ENCODE data around the gene GNAI3. TPM values are rescaled to one million over a fixed set of nuclear protein-coding genes. Genes with fewer than 3 reads are reported as not detected.

The GNAI3 gene
- total and polyA plus RNA-seq, 2 of the 8 experiments (the other 6 are each of a cell fraction or from before 2014, with no cell fraction given), result 4.0 to 9.8 TPM

GRCh38 chr1:109611308-109611990 is 63.0 kb downstream of the GNAI3 start (continued):
- TF ChIP-seq CHD7 (IDR thresholded peaks at IDR 0.05; ENCODE audit: insufficient replicate concordance, low read length) (no peak), SRF (IDR thresholded peaks at IDR 0.05; ENCODE audit: low read depth, low read length) (no peak), EZH2 (IDR thresholded peaks at IDR 0.05; ENCODE audit: low read depth, low read length, severe bottlenecking) (no peak), RXRA (IDR thresholded peaks at IDR 0.05; ENCODE audit: insufficient read depth, low read depth, low read length) (no peak), KDM1A (IDR thresholded peaks at IDR 0.05; ENCODE audit: borderline replicate concordance, low read length) (no peak), GABPA (IDR thresholded peaks at IDR 0.05; ENCODE audit: borderline replicate concordance, insufficient read depth, low read length) (no peak), POLR2A (IDR thresholded peaks at IDR 0.05; ENCODE audit: control extremely low read depth in 1 of 2, low read depth in 2 of 2, low read length in 2 of 2) (no peak)
- TF ChIP-seq, protein P1, sequence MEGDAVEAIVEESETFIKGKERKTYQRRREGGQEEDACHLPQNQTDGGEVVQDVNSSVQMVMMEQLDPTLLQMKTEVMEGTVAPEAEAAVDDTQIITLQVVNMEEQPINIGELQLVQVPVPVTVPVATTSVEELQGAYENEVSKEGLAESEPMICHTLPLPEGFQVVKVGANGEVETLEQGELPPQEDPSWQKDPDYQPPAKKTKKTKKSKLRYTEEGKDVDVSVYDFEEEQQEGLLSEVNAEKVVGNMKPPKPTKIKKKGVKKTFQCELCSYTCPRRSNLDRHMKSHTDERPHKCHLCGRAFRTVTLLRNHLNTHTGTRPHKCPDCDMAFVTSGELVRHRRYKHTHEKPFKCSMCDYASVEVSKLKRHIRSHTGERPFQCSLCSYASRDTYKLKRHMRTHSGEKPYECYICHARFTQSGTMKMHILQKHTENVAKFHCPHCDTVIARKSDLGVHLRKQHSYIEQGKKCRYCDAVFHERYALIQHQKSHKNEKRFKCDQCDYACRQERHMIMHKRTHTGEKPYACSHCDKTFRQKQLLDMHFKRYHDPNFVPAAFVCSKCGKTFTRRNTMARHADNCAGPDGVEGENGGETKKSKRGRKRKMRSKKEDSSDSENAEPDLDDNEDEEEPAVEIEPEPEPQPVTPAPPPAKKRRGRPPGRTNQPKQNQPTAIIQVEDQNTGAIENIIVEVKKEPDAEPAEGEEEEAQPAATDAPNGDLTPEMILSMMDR (IDR thresholded peaks at IDR 0.05; ENCODE audit: control extremely low read depth in 1 of 3, insufficient read depth in 1 of 3, low read depth in 1 of 3, low read length in 3 of 3), result no peak

Measured in H1 (cell line).